CD14-positive monocyte (primary cell): ENCODE data around the gene ZCCHC2. TPM values are rescaled to one million over a fixed set of nuclear protein-coding genes. Genes with fewer than 3 reads are reported as not detected.

Experiments used
- DNase-seq, 3 donors: peaks; one replicate each; pipeline ENCODE4 v3.0.0-alpha.2; 2011 to 2022
- H2AFZ ChIP-seq: 2 replicates; pipeline ENCODE4 v1.6.0; 2012; ENCODE audit warnings: mild to moderate bottlenecking, low read depth, low read length, inconsistent platforms; ENCODE audit not compliant: insufficient read depth, poor library complexity, severe bottlenecking
- H3K27ac ChIP-seq, 2 donors: 1 replicate in 1 of 2; 2 replicates in 1 of 2; pipeline ENCODE4 v1.5.1; 2012 to 2013; ENCODE audit warnings: low read length in 2 of 2, control low read depth in 1 of 2, inconsistent platforms in 1 of 2, low read depth in 1 of 2, mild to moderate bottlenecking in 1 of 2
- H3K27me3 ChIP-seq, 2 donors: one replicate each; pipeline versions ENCODE4 v1.6.0 to v1.6.1; 2011 to 2013; ENCODE audit warnings: low read length in 2 of 2; ENCODE audit not compliant: control insufficient read depth in 2 of 2, insufficient read depth in 2 of 2
- H3K36me3 ChIP-seq, 2 donors: replicated peaks in 1 of 2; 1 replicate in 1 of 2; 2 replicates in 1 of 2; pipeline versions ENCODE4 v1.5.1 to v1.6.1; 2012 to 2013; ENCODE audit warnings: low read length in 2 of 2, control low read depth in 1 of 2, inconsistent platforms in 1 of 2, mild to moderate bottlenecking in 1 of 2; ENCODE audit not compliant: insufficient read depth in 2 of 2, control insufficient read depth in 1 of 2
- H3K4me1 ChIP-seq, 2 donors: 1 replicate in 1 of 2; 2 replicates in 1 of 2; pipeline versions ENCODE4 v1.5.1 to v1.6.1; 2012 to 2013; ENCODE audit warnings: low read length in 2 of 2, control low read depth in 1 of 2, inconsistent platforms in 1 of 2, mild to moderate bottlenecking in 1 of 2, moderate library complexity in 1 of 2; ENCODE audit not compliant: insufficient read depth in 2 of 2, control insufficient read depth in 1 of 2
- H3K4me2 ChIP-seq: replicated peaks from 2 replicates; pipeline ENCODE3; 2012; ENCODE audit warnings: low read length, moderate library complexity, mild to moderate bottlenecking; ENCODE audit not compliant: poor library complexity, severe bottlenecking; ENCODE audit errors: extremely low read depth
- H3K4me3 ChIP-seq, 3 experiments: fragments of 200-600 bp in 1 of 3; sonication (generic) in 1 of 3; replicated peaks in 1 of 3; 1 replicate in 2 of 3; 2 replicates in 1 of 3; pipeline ENCODE4 v1.5.1; 2011 to 2013; ENCODE audit warnings: low read length in 3 of 3, mild to moderate bottlenecking in 3 of 3, control low read depth in 2 of 3, low read depth in 2 of 3, inconsistent platforms in 1 of 3, moderate library complexity in 1 of 3
- H3K79me2 ChIP-seq: 2 replicates; pipeline ENCODE4 v1.6.0; 2012; ENCODE audit warnings: mild to moderate bottlenecking, control low read depth, inconsistent platforms, low read length, moderate library complexity; ENCODE audit not compliant: insufficient read depth
- H3K9ac ChIP-seq: 2 replicates; pipeline ENCODE4 v1.6.0; 2017; ENCODE audit warnings: low read length, mild to moderate bottlenecking; ENCODE audit not compliant: insufficient read depth, poor library complexity, severe bottlenecking
- H3K9me3 ChIP-seq, 2 donors: replicated peaks in 1 of 2; 1 replicate in 1 of 2; 2 replicates in 1 of 2; pipeline versions ENCODE4 v1.5.1 to v1.6.1; 2012 to 2013; ENCODE audit warnings: low read length in 2 of 2, control low read depth in 1 of 2; ENCODE audit not compliant: control insufficient read depth in 1 of 2, insufficient read depth in 1 of 2
- H4K20me1 ChIP-seq: 2 replicates; pipeline ENCODE4 v1.6.0; 2012; ENCODE audit warnings: mild to moderate bottlenecking, low read length, control low read depth, moderate library complexity; ENCODE audit not compliant: insufficient read depth
- H3K27ac Mint-ChIP-seq, 7 donors: one replicate each; pipeline ENCODE4 v1.8.0; 2020; ENCODE audit warnings: mild to moderate bottlenecking in 7 of 7, mixed read lengths in 7 of 7, moderate library complexity in 6 of 7, inconsistent platforms in 2 of 7
- H3K27me3 Mint-ChIP-seq, 3 donors: one replicate each; pipeline ENCODE4 v1.8.0; 2021 to 2022; ENCODE audit warnings: low read depth in 3 of 3, mild to moderate bottlenecking in 3 of 3, mixed read lengths in 3 of 3, moderate library complexity in 3 of 3, inconsistent platforms in 1 of 3
- H3K36me3 Mint-ChIP-seq, 2 donors: one replicate each; pipeline ENCODE4 v1.8.0; 2020; ENCODE audit warnings: mixed read lengths in 2 of 2, inconsistent platforms in 1 of 2, mild to moderate bottlenecking in 1 of 2
- H3K4me1 Mint-ChIP-seq: one replicate; pipeline ENCODE4 v1.8.0; 2020; ENCODE audit warnings: mild to moderate bottlenecking, mixed read lengths
- H3K4me3 Mint-ChIP-seq, 2 donors: one replicate each; pipeline ENCODE4 v1.8.0; 2020; ENCODE audit warnings: mild to moderate bottlenecking in 2 of 2, mixed read lengths in 2 of 2, moderate library complexity in 1 of 2
- H3K9me3 Mint-ChIP-seq, 7 donors: one replicate each; pipeline ENCODE4 v1.8.0; 2020 to 2022; ENCODE audit warnings: mixed read lengths in 7 of 7, mild to moderate bottlenecking in 6 of 7, moderate library complexity in 6 of 7, inconsistent platforms in 2 of 7
- WGBS: methylation state at CpG from one replicate; pipeline ENCODE4 v1.1.5; 2013; ENCODE audit warnings: missing lambda C conversion rate; ENCODE audit not compliant: insufficient coverage; 5-methylcytosine and 5-hydroxymethylcytosine counted together
- intact Hi-C, 2 donors: fragments of 100-400 bp; cut with micrococcal nuclease; formaldehyde crosslinking; loops; one replicate each; pipeline versions ENCODE4 v1.15.0 to v1.15.1; 2023
- polyA plus RNA-seq, 3 donors: library from polyadenylated mRNA; depleted of rRNA in 1 of 3; unstranded in 2 of 3; stranded (reverse) in 1 of 3; fragments of 300-500 nt in 2 of 3; fragments of >200 nt in 1 of 3; fragmentation: Illumina TruSeq in 2 of 3; gene quantifications; 1 replicate in 2 of 3; 2 replicates in 1 of 3; pipeline ENCODE4 v1.2.3, GENCODE V29; 2012 to 2021
- TF ChIP-seq, protein P1 (sequence below): fragments of 200-600 bp; IDR thresholded peaks from one replicate; pipeline ENCODE4 v1.8.0; 2022; ENCODE audit warnings: antibody characterized with exemption, mild to moderate bottlenecking

Gene ZCCHC2
- polyA plus RNA-seq, 3 donors: 0.59 to 24.9 (median 0.71) TPM

GRCh38 chr18:62551972-62552513 lies 29.2 kb downstream of the ZCCHC2 start:
- Histone ChIP-seq H3K79me2 (no peaks in the 10 kb centered on the region), H2AFZ (no peak overlapping the region), H3K4me3 (no peak overlapping the region), H4K20me1 (peaks cover 25% of the 10 kb centered on the region), H3K27me3 (no peaks in the 10 kb centered on the region), H3K4me1 (peaks cover 0 to 7% of the 10 kb centered on the region in 2 donors), H3K9me3 (no peaks in the 10 kb centered on the region), H3K9ac (no peak overlapping the region), H3K27ac (no peak overlapping the region), H3K36me3 (peaks cover 48 to 80% of the 10 kb centered on the region in 2 donors), H3K4me2 (no peak overlapping the region)
- DNase-seq: no peak
- TF ChIP-seq, protein P1, sequence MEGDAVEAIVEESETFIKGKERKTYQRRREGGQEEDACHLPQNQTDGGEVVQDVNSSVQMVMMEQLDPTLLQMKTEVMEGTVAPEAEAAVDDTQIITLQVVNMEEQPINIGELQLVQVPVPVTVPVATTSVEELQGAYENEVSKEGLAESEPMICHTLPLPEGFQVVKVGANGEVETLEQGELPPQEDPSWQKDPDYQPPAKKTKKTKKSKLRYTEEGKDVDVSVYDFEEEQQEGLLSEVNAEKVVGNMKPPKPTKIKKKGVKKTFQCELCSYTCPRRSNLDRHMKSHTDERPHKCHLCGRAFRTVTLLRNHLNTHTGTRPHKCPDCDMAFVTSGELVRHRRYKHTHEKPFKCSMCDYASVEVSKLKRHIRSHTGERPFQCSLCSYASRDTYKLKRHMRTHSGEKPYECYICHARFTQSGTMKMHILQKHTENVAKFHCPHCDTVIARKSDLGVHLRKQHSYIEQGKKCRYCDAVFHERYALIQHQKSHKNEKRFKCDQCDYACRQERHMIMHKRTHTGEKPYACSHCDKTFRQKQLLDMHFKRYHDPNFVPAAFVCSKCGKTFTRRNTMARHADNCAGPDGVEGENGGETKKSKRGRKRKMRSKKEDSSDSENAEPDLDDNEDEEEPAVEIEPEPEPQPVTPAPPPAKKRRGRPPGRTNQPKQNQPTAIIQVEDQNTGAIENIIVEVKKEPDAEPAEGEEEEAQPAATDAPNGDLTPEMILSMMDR: no peak
- Mint-ChIP-seq H3K36me3 (peaks cover 57 to 79% of the 10 kb centered on the region in 2 donors), H3K4me3 (no peak overlapping the region), H3K9me3 (no peaks in the 10 kb centered on the region), H3K27me3 (no peaks in the 10 kb centered on the region), H3K4me1 (peaks cover 9% of the 10 kb centered on the region), H3K27ac (no peak overlapping the region)
- intact Hi-C loops: no loop called here
- WGBS: 100% methylated on average over 2 of the region's 4 CpGs

GRCh38 chr18:62554061-62554815 lies 31.4 kb downstream of the ZCCHC2 start:
- H3K4me3 Mint-ChIP-seq: no peak overlapping the region
- peaks cover 70 to 81% of the 10 kb centered on the region in 2 donors for H3K36me3 Mint-ChIP-seq
- Histone ChIP-seq H3K9me3 (no peaks in the 10 kb centered on the region), H3K9ac (no peak overlapping the region), H3K36me3 (peaks cover 66 to 89% of the 10 kb centered on the region in 2 donors), H3K4me1 (peaks cover 0 to 7% of the 10 kb centered on the region in 2 donors), H3K79me2 (no peaks in the 10 kb centered on the region), H3K27me3 (no peaks in the 10 kb centered on the region), H3K4me2 (no peak overlapping the region), H2AFZ (no peak overlapping the region), H3K27ac (peak overlapping the region in 1 of 2 donors; percentile 15), H4K20me1 (peaks cover 28% of the 10 kb centered on the region), H3K4me3 (no peak overlapping the region)
- peaks cover 9% of the 10 kb centered on the region for H3K4me1 Mint-ChIP-seq
- TF ChIP-seq, protein P1: no peak
- peak; percentile 6 to 28 (median 22) for DNase-seq
- 50% methylated on average over 2 of the region's 6 CpGs for WGBS
- no peaks in the 10 kb centered on the region for H3K9me3 Mint-ChIP-seq
- no peaks in the 10 kb centered on the region for H3K27me3 Mint-ChIP-seq
- intact Hi-C loops: no loop called here
- peak overlapping the region in 3 of 7 donors; percentile 1 to 70 (median 10) for H3K27ac Mint-ChIP-seq
